ENCODE results near the gene STK24.

- no peak for TF ChIP-seq POU6F1 (CRISPR knock-in tag; IDR thresholded peaks at IDR 0.05; ENCODE audit: borderline replicate concordance, low read depth)
- no peak for TF ChIP-seq PATZ1 (CRISPR knock-in tag; IDR thresholded peaks at IDR 0.05; ENCODE audit: borderline replicate concordance)
- no peak for TF ChIP-seq PPARA (CRISPR knock-in tag; IDR thresholded peaks at IDR 0.05; ENCODE audit: borderline replicate concordance)
- TF ChIP-seq TOX (CRISPR knock-in tag; IDR thresholded peaks at IDR 0.05; ENCODE audit: borderline replicate concordance) = no peak
These were observed 114.5 kb downstream of the STK24 start for GRCh38 chr13:98462241-98462882.
